Tibial artery (tissue), 4 donors: ENCODE data around the gene MORC2.

Experiments
- DNase-seq, 2 donors: peaks; one replicate each; pipeline ENCODE4 v3.0.0-alpha.2; 2019
- H3K27ac ChIP-seq, 2 donors: fragments of 200-600 bp; sonication (generic) in 1 of 2; 1 replicate in 1 of 2; 2 replicates in 1 of 2; pipeline ENCODE4 v1.5.1; 2018 to 2019; ENCODE audit warnings: mild to moderate bottlenecking in 1 of 2
- H3K27me3 ChIP-seq, 2 donors: fragments of 200-600 bp; sonication (generic) in 1 of 2; one replicate each; pipeline versions ENCODE4 v1.5.1 to v1.6.0; 2016 to 2019
- H3K36me3 ChIP-seq, 3 donors: fragments of 200-600 bp; sonication (generic) in 2 of 3; one replicate each; pipeline ENCODE4 v1.5.1; 2016 to 2019; ENCODE audit warnings: mild to moderate bottlenecking in 2 of 3
- H3K4me1 ChIP-seq, 4 donors: fragments of 200-600 bp; sonication (generic) in 2 of 4; 1 replicate in 3 of 4; 2 replicates in 1 of 4; pipeline ENCODE4 v1.5.1; 2016 to 2019
- H3K4me3 ChIP-seq, 2 donors: fragments of 200-600 bp; sonication (generic) in 1 of 2; 1 replicate in 1 of 2; 2 replicates in 1 of 2; pipeline ENCODE4 v1.5.1; 2018 to 2019; ENCODE audit warnings: mild to moderate bottlenecking in 2 of 2
- H3K9me3 ChIP-seq, 3 donors: fragments of 200-600 bp; sonication (generic) in 1 of 3; one replicate each; pipeline ENCODE4 v1.5.1; 2016 to 2019
- CTCF ChIP-seq, 2 experiments: fragments of 200-600 bp in 1 of 2; fragments of 450-650 bp in 1 of 2; IDR thresholded peaks; one replicate each; pipeline ENCODE4 v1.5.1; 2017 to 2019; ENCODE audit warnings: antibody characterized with exemption in 2 of 2, mild to moderate bottlenecking in 1 of 2, moderate library complexity in 1 of 2
- intact Hi-C: fragments of 100-400 bp; cut with DNase I; formaldehyde crosslinking; loops from one replicate; pipeline ENCODE4 v1.15.0; 2023; ENCODE audit warnings: low total_unique reads

The MORC2 gene

GRCh38 chr22:30922151-30922611, 46.4 kb downstream of the MORC2 start:
- Histone ChIP-seq H3K4me1 (peaks cover 0 to 12% (median 0%) of the 10 kb centered on the region in 4 donors), H3K27me3 (no peaks in the 10 kb centered on the region), H3K9me3 (no peaks in the 10 kb centered on the region), H3K27ac (peak overlapping the region; percentile 45 to 55), H3K36me3 (peaks cover 8 to 36% (median 18%) of the 10 kb centered on the region in 3 donors), H3K4me3 (peak overlapping the region; percentile 48 to 53)
- peak in 1 of 2 donors; percentile 75 for DNase-seq
- intact Hi-C loops: loop anchor here (5.0 kb wide), 2 partner anchors 155 to 285 kb away; partner anchors contain the start of gene SLC35E4
- no peak for TF ChIP-seq CTCF (IDR thresholded peaks at IDR 0.05)

GRCh38 chr22:30921108-30921507, 47.5 kb downstream of the MORC2 start:
- H3K4me3 ChIP-seq: peak overlapping the region; percentile 48 to 53
- no peaks in the 10 kb centered on the region for H3K27me3 ChIP-seq
- peaks cover 0 to 26% (median 10%) of the 10 kb centered on the region in 3 donors for H3K36me3 ChIP-seq
- intact Hi-C loops: loop anchor here (5.0 kb wide), 2 partner anchors 154 to 284 kb away; partner anchors contain the start of gene SLC35E4
- H3K9me3 ChIP-seq: no peaks in the 10 kb centered on the region
- peaks cover 0 to 12% (median 0%) of the 10 kb centered on the region in 4 donors for H3K4me1 ChIP-seq
- no peak for TF ChIP-seq CTCF (IDR thresholded peaks at IDR 0.05)
- DNase-seq: peak in 1 of 2 donors; percentile 32
- H3K27ac ChIP-seq: no peak overlapping the region

GRCh38 chr22:30920407-30920806, 48.2 kb downstream of the MORC2 start:
- intact Hi-C loops: loop anchor here (5.0 kb wide), 2 partner anchors 153 to 283 kb away; partner anchors contain the start of gene SLC35E4
- Histone ChIP-seq H3K4me3 (no peak overlapping the region), H3K4me1 (peaks cover 0 to 12% (median 0%) of the 10 kb centered on the region in 4 donors)

GRCh38 chr22:30919973-30920372, 48.6 kb downstream of the MORC2 start:
- no peak for TF ChIP-seq CTCF (IDR thresholded peaks at IDR 0.05)
- peak in 1 of 2 donors; percentile 45 for DNase-seq

More at GRCh38 chr22:30920407-30920806, 48.2 kb downstream of the MORC2 start:
- Histone ChIP-seq H3K36me3 (peaks cover 0 to 18% (median 3%) of the 10 kb centered on the region in 3 donors), H3K27ac (no peak overlapping the region), H3K27me3 (no peaks in the 10 kb centered on the region), H3K9me3 (peaks cover 0 to 2% (median 0%) of the 10 kb centered on the region in 3 donors)
- DNase-seq: peak; percentile 79
- TF ChIP-seq CTCF (IDR thresholded peaks at IDR 0.05): peak; percentile 86 to 87

GRCh38 chr22:30918761-30919160, 49.8 kb downstream of the MORC2 start:
- H3K36me3 ChIP-seq: peaks cover 0 to 5% (median 0%) of the 10 kb centered on the region in 3 donors
- H3K4me3 ChIP-seq: no peak overlapping the region
- H3K9me3 ChIP-seq: peaks cover 0 to 7% (median 4%) of the 10 kb centered on the region in 3 donors
- intact Hi-C loops: no loop called here
- no peak for TF ChIP-seq CTCF (IDR thresholded peaks at IDR 0.05)
- peaks cover 0 to 12% (median 0%) of the 10 kb centered on the region in 4 donors for H3K4me1 ChIP-seq
- DNase-seq: no peak
- H3K27ac ChIP-seq: no peak overlapping the region
- no peaks in the 10 kb centered on the region for H3K27me3 ChIP-seq

More at GRCh38 chr22:30919973-30920372, 48.6 kb downstream of the MORC2 start:
- peaks cover 0 to 6% (median 4%) of the 10 kb centered on the region in 3 donors for H3K9me3 ChIP-seq
- no peak overlapping the region for H3K27ac ChIP-seq
- peaks cover 0 to 15% (median 0%) of the 10 kb centered on the region in 3 donors for H3K36me3 ChIP-seq
- H3K4me3 ChIP-seq: no peak overlapping the region
- H3K27me3 ChIP-seq: no peaks in the 10 kb centered on the region
- peaks cover 0 to 12% (median 0%) of the 10 kb centered on the region in 4 donors for H3K4me1 ChIP-seq
- intact Hi-C loops: loop anchor here (5.0 kb wide), 2 partner anchors 153 to 283 kb away; partner anchors contain the start of gene SLC35E4
